Lung (tissue), 12 donors: ENCODE measurements around the gene BDH1. TPM values are rescaled to one million over a fixed set of nuclear protein-coding genes. Genes with fewer than 3 reads are reported as not detected.

ENCODE experiments used
- ATAC-seq: fragments of 200-7000 bp; cut with Tn5 transposase; one replicate; pipeline ENCODE4 v1.9.1; 2020; ENCODE audit warnings: moderate number of reproducible peaks; ENCODE audit not compliant: insufficient read depth, low FRiP score
- DNase-seq, 3 donors: peaks; one replicate each; pipeline ENCODE4 v3.0.0-alpha.2; 2013 to 2017
- H3K27ac ChIP-seq, 2 donors: one replicate each; pipeline ENCODE4 v1.5.1; 2013; ENCODE audit warnings: mild to moderate bottlenecking in 2 of 2, moderate library complexity in 2 of 2, control low read depth in 1 of 2, inconsistent platforms in 1 of 2, low read depth in 1 of 2, low read length in 1 of 2
- H3K27me3 ChIP-seq, 3 donors: one replicate each; pipeline ENCODE4 v1.5.1; 2013; ENCODE audit warnings: low read length in 2 of 3; ENCODE audit not compliant: control insufficient read depth in 3 of 3, insufficient read depth in 3 of 3
- H3K36me3 ChIP-seq, 4 donors: one replicate each; pipeline ENCODE4 v1.5.1; 2013; ENCODE audit warnings: low read length in 4 of 4, mild to moderate bottlenecking in 1 of 4, moderate library complexity in 1 of 4; ENCODE audit not compliant: control insufficient read depth in 4 of 4, insufficient read depth in 4 of 4
- H3K4me1 ChIP-seq, 5 donors: one replicate each; pipeline ENCODE4 v1.5.1; 2013; ENCODE audit warnings: low read length in 5 of 5, mild to moderate bottlenecking in 2 of 5, moderate library complexity in 1 of 5; ENCODE audit not compliant: control insufficient read depth in 5 of 5, insufficient read depth in 5 of 5
- H3K4me3 ChIP-seq: one replicate; pipeline ENCODE4 v1.5.1; 2013; ENCODE audit warnings: mild to moderate bottlenecking, control low read depth, moderate library complexity
- H3K9ac ChIP-seq, 2 donors: one replicate each; pipeline ENCODE4 v1.5.1; 2013; ENCODE audit warnings: low read length in 2 of 2, control low read depth in 1 of 2; ENCODE audit not compliant: insufficient read depth in 1 of 2
- H3K9me3 ChIP-seq, 4 donors: one replicate each; pipeline ENCODE4 v1.5.1; 2013; ENCODE audit warnings: low read length in 3 of 4, mild to moderate bottlenecking in 1 of 4, moderate library complexity in 1 of 4; ENCODE audit not compliant: control insufficient read depth in 4 of 4, insufficient read depth in 3 of 4
- CTCF ChIP-seq: IDR thresholded peaks from 2 replicates; pipeline ENCODE4 v1.5.1; 2012; ENCODE audit warnings: mild to moderate bottlenecking; ENCODE audit errors: control extremely low read depth, extremely low read depth
- WGBS, 2 donors: extraction: QIAGEN DNeasy Blood & Tissue Kit; methylation state at CpG; one replicate each; pipeline ENCODE4 v1.1.7; 2013; 5-methylcytosine and 5-hydroxymethylcytosine counted together
- polyA plus RNA-seq, 2 donors: library from polyadenylated mRNA; stranded (reverse); fragments of 200-250 nt; gene quantifications; one replicate each; pipeline ENCODE4 v1.2.1, GENCODE V29; 2013
- total RNA-seq, 2 donors: library from RNA; depleted of rRNA in 1 of 2; stranded (reverse); fragments of >200 nt in 1 of 2; gene quantifications; one replicate each; pipeline ENCODE4 v1.2.1, GENCODE V29; 2014 to 2021
- donor health status: control.
- donor health status: control.
- donor health status: Bipolar disorder and iron deficiency.
- donor health status: healthy.
- donor health status: DM: yes; HTN: yes; CAD: no.

The BDH1 gene
- total and polyA plus RNA-seq, 4 donors, result 14.3 to 32.8 (median 17.0) TPM

GRCh38 chr3:197499427-197499826 is 56.3 kb downstream of the BDH1 start:
- no peaks in the 10 kb centered on the region for H3K36me3 ChIP-seq
- H3K4me3 ChIP-seq, result no peak overlapping the region
- H3K27ac ChIP-seq, result no peak overlapping the region
- TF ChIP-seq CTCF, result no peak
- 90 to 94% methylated on average over 8 of the region's 8 CpGs for WGBS, 2 donors
- H3K9ac ChIP-seq, result no peak overlapping the region
- H3K9me3 ChIP-seq, result peaks cover 0 to 2% (median 0%) of the 10 kb centered on the region in 4 donors
- no peak for ATAC-seq
- H3K27me3 ChIP-seq, result no peaks in the 10 kb centered on the region
- H3K4me1 ChIP-seq, result peaks cover 0 to 6% (median 0%) of the 10 kb centered on the region in 5 donors
- no peak for DNase-seq

DNA sequence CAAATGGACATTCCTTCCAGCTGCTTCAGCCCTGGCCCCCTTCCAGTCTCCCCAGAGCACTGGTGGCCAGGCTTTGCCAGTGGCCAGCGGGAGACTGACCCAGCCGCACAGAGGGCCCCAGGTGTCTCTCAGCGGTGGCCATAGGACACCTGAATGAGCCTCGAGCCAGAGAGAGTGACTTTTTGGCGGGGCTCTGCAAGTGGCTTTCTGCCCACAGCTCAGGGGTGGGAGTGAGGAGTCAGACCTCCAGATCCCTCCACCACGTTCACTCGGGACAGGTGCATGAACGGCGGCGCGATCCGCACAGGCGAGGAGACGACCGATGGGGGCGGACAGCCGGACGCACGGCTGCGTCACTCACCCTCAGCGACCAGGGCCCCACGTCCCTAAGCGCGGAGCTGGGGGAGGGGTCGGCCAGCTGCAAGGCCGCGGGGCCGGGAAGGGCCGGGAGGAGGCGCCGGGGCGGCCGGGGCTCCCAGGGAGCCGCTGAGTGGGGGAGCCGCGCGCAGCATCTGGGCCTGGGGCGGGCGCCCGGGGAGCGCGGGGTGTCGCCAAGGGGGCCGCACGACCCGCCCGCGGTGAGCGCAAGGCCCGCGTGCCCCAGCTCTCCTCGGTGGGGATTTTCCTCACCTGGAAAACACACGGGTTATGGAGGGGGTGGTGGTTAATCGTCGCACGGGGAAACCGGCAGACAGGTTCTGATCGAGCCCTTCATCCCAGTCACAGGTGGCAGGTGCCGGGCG is 57.1 kb downstream of the BDH1 start:
- no peak for ATAC-seq
- DNase-seq, result no peak

GRCh38 chr3:197496746-197497125 is 59.0 kb downstream of the BDH1 start:
- H3K4me1 ChIP-seq, result no peaks in the 10 kb centered on the region
- no peak overlapping the region for H3K4me3 ChIP-seq
- no peak for TF ChIP-seq CTCF
- no peaks in the 10 kb centered on the region for H3K36me3 ChIP-seq
- no peaks in the 10 kb centered on the region for H3K27me3 ChIP-seq
- DNase-seq, result no peak
- 82 to 94% methylated on average over 1 of the region's 1 CpG for whole genome bisulfite sequencing, 2 donors
- H3K9me3 ChIP-seq, result peaks cover 0 to 2% (median 0%) of the 10 kb centered on the region in 4 donors
- no peak overlapping the region for H3K27ac ChIP-seq
- no peak for ATAC-seq
- H3K9ac ChIP-seq, result no peak overlapping the region

More for the DNA sequence above, 57.1 kb downstream of the BDH1 start:
- Histone ChIP-seq H3K9me3 (peaks cover 0 to 2% (median 0%) of the 10 kb centered on the region in 4 donors), H3K9ac (no peak overlapping the region), H3K36me3 (no peaks in the 10 kb centered on the region), H3K27me3 (no peaks in the 10 kb centered on the region), H3K27ac (no peak overlapping the region), H3K4me3 (no peak overlapping the region), H3K4me1 (no peaks in the 10 kb centered on the region)
- no peak for TF ChIP-seq CTCF
- 88% methylated on average over 59 to 60 of the region's 60 CpGs for WGBS, 2 donors
